GM21515 (cell line): Measurements from ENCODE around the gene ADORA1.

ENCODE experiments used
- ATAC-seq: cut with Tn5 transposase; IDR thresholded peaks from one replicate; pipeline ENCODE4 v1.9.1; 2021; ENCODE audit not compliant: unreplicated experiment

ADORA1 gene

DNA sequence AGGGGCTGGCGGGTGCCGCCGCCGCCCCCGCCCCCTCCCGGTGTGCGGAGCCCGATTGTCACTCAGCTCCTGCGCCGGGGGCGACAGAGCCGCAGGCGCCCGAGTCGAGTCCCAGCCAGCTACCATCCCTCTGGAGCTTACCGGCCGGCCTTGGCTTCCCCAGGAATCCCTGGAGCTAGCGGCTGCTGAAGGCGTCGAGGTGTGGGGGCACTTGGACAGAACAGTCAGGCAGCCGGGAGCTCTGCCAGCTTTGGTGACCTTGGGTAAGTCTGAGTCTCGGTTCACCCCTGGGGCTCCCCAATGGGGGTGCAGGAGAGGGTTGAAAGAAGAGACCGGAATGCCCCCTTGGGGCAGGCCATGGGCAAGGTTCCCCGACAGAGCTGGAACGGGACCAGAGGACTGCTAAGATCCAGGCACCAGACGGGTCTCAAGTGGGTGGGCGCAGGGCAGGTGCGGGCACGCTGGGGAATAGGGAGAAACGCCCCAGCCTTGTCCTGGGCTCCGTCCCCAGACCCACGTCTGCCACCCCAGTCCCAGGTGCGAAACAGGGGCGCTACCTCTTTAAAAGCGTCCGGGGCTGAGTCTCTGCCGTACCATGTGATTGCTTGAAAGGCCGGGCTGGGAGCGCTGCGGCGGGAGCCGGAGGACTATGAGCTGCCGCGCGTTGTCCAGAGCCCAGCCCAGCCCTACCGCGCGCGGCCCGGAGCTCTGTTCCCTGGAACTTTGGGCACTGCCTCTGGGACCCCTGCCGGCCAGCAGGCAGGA is at the start of gene ADORA1:
TSS of gene ADORA1 (plus strand) at position 61 of the 765 bp plus-strand sequence. CDS start 1,116 bp downstream, outside the sequence.
- ATAC-seq, result no peak

DNA sequence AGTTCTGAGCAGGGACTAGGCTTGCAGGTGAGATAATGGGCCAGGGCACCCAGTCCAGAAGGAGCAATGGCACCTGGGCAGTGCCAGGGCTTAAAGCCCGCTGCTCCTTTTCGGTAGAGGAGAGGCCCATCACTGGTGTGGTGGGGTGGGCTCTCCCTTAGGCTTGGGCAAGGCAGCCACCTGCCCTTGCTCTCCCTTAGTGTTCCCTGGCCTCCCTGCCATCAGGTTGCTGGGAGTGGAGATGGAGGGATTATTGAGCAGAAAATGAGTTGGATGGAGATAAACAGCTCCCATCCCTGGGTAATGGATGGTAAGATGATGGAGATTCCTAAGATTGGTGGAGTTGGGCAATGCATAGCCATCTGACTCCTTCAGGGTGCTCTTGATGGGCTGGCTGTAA is 49.6 kb upstream of the ADORA1 start:
- no peak for ATAC-seq

DNA sequence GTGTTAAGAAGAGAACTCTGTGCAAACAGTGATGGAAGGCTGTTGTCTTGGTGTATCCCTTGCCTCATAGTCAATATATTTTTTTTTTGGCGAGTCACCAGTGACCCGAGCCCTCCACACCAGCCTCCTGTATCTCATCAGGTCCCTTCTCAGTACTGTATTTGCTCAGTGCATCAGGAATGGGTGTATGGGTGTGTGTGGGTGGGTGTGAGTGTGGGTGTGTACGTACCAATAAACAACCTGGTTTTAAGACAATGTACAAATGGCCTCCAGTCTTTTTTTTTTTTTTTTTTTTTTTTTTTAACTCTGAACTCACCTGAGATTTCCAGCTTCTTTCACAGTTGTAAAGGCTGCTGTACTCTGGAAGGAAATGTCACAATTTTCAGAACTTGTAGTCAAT is 49.0 kb upstream of the ADORA1 start:
- ATAC-seq, result no peak

DNA sequence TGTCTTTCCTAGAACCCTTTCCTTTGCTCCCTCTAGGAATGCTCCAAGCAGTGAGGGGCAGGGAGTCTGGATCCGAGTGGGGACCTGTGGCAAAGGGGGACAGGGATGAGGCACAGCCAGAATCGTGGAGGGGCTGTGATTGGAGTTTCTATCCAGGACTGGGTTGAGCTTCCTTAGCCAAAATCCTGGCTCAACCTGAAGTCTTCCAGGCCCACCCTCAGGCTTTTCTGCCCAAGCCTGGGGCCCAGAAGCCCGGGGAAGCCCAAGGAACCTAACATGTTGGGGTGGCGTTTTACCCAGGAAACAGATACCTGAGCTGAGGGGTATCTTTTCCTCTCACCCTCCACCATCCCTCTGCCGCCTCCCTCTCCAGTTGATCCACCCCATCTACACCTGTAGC is 47.1 kb upstream of the ADORA1 start:
- no peak for ATAC-seq

DNA sequence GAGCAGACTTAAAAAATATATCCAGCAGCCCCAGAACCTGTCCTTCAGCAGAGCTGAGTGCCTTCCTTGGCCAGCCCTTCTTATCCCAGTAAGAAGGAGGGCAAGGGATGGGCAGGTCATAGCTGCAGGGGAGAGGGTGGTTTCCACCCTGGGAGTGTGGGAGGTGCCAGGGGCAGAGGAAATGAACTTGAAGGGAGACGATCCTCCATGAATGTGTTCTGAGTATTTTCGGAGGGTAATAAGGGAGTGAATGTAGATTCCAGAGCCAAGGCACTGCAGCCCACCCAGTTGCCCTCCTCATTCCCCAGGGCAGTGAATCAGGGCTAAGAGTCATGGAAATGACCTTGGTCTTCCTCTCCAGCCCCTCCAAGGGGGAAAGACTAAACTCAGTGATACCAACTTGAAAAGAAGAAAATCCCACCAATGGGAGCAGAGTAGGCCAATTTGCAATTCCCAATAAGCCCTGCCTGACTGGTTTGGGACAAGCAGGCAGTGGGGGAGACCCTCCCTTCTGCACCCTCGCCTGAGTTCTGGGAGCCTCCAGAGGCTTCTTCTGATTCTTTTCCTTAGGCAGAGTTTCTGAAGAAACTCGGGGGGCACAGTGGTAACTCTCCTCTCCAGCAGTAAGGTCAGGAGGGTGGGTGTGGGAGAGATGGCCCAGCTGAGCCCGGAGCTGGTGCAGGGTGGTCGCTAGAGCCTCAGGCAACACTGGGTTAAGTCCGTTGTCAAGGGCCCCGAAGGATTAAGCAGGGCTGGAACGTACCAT is 45.9 kb upstream of the ADORA1 start:
- ATAC-seq, result no peak

DNA sequence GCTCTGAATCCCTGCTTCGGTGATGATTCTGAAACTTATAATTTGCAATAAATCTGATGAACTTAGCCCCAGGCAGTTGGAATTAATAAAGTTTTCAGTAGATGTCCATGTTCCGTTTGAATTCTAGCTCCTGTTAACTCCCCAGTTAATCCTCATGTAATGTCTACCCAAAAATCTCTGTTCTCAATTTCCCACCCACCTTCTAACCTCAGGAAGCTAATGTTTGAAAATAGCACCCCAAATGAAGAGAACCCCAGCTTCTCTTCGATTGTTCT is 45.4 kb upstream of the ADORA1 start:
- no peak for ATAC-seq

DNA sequence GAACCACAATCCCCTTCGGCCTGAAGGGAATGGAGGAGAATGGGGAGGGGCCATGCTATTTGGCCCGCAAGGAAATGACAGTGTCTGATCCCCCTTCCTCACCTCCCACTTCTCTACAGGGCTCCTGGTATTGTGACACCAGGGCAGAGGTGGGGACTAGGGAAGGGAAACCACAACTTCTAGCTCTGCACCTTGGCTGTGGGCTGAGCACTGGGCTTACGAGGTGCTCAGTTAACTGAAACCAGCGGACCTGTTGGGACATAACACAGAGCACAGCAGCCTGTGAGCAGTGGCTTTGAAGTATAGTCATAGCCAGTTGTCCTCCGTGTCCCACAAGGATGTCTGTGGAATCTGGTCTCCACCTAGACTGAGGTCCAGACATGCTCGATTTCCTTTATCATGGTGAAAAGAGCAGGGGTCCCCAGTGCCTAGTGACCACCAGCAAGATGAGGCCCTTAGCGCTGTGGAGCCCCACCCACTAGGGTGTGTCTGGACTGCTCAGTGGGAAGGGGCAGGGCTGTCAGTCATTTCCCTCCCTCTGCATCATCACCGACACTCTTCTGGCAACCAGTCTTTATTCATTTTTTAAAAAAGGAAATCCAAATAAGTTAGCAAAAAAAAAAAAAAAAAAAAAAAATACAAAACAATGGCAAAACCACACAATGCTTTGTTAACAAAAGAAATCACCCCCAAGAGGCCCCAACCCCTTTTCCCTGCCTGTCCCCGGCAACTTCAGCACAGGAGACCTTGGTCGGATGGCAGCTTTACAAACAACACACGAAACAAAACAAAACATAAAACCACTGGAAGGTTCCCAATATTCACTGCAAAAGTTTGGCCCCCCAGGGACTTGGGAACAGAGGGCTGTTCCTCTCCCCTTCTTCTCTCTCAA is 44.7 kb upstream of the ADORA1 start:
- no peak for ATAC-seq

DNA sequence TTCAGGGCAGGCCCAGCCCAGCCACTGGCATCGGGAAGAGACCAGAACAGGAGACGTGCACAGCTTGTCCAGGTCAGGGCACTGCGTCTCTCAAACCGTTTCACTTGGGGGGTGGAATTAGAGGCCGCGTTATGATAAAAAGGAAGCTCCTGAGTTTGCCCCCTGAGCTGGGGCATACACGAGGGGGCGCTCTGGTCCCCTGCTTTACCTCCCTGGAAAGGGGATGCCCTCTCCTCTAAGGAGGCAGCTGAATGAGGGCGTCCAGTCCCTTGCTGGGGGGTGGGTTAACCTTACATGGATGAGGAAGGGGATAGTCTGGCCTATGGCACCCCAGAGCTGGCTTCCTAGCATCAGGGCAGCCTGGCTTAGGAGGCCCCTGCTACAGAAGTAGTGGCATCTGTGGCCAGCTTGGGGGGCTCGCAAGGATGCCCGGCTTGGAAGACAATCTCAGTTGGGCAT is 44.0 kb upstream of the ADORA1 start:
- ATAC-seq, result no peak

DNA sequence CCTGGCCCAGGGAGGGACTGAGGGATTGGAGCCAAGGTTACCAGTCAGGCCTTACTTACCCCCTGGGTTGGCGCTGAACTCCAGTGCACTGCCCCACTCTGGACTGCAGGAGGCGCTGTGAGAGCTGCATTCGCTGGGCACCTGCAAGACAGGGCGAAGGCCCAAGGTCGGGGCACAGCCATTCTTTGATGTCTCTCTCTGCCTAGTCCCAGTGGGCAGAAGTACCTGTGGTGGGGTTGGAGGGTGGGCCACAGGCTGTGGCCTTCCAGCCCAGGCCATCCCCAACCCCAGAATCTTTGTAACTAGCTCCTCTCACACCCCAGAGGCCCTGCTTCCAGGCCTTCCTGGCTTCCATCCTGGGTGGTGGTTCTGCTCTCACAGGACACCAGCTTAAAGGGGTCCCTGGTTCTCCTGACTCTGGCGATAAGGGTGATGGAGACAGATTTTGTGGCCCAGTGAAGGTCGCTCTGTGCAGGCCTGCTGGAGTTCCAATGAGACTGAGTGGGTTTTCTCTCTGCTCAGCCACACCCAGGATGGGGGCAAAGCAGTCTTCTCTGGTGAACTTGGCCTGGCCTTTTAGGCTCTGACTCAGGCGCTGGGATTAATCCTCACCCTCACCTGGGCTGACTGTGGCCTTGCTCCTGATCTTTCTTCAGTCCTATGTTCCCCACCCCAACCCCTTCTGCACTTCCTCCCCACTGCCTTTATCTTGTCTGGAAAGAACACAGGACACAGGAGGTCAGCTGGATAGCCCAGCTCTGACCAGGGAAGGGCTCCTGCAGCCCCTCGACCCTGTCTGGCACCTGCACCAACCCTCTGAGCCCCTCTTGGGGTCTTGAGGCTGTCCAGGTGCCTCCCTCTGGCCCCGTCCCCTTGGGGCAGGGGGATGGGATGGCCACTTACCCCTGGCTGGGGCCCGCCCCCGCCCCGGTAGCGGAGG is 42.7 kb upstream of the ADORA1 start:
- no peak for ATAC-seq

DNA sequence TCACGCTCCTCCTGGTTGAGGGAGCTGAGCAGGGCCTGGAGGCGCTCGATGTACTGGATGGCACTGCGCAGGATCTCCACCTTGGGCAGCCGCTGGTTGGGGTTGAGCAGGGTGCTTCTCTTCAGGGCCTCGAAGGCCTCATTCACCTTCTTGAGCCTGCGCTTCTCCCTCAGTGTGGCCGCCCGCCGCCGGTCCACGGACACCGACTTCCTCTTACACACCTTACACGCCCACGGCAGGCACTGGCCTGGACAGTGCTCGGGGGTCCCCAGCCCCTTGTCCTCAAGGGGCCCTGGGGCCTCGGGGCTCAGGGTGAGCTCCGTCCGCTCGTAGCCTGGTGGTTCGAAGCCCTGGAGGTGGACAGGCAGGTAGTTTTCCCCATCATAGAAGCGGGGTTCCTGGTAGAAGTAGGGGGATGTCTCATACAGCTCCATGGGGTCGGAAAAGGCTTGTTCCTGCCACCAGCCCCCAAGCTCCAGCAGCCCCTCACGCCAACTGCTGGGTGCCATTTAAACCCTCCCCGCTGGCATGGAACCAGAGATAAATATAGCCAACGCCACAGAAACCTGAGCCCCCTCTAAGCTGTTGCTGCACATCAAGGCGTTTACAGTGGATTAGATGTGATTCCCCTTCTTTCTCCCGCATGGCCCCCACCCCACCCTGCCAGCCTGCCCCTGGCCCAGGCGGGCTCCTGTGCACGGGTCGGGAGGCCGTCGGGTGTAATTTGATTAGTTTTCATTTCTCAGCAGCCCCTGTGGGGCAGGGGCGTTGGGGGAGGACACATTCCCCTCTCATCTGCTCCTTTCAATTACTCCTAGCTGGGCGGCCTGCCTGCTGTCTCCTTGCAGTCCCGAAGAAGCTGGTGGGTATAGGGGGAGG is 41.8 kb upstream of the ADORA1 start, which contains the start of gene MYOG:
TSS of gene MYOG (minus strand) at position 485 of the 879 bp plus-strand sequence. CDS start at position 434, 51 bp downstream.
- no peak for ATAC-seq

DNA sequence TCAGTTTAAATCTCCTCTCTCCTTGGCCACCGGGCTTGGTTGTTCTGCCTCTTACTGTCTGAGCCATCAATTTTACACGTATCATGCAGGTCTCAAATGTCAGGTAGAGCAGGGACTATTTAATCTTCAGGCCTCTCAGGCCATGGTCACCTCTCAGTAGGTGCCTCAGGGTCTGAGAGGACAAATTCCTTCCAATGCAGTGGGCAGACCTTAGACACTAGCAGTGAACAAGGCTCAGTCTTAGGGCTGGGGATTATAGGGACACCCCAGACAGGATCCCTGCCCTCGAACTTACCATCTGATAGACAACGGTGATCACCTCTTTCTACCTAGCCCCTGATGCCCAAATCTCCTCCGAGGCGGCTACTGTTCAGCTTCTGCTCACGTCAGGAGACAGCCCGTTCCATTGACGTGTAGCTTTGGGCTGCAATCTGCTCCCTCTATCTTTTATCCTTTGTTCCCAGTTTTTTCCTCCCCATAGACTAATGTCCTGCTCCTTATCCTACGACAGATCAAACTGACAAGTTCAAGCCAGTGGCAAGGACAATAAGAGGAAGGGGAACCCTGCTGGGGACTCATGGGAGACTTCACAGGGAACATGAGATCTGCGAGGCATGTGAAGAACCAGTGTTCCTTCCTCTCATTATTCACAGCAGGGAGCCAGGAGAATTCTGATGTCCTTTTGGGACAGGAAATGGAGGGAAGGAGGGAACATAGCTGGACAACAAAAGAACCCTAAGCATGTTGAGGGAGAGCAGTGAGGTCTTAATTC is 40.3 kb upstream of the ADORA1 start:
- ATAC-seq, result no peak

DNA sequence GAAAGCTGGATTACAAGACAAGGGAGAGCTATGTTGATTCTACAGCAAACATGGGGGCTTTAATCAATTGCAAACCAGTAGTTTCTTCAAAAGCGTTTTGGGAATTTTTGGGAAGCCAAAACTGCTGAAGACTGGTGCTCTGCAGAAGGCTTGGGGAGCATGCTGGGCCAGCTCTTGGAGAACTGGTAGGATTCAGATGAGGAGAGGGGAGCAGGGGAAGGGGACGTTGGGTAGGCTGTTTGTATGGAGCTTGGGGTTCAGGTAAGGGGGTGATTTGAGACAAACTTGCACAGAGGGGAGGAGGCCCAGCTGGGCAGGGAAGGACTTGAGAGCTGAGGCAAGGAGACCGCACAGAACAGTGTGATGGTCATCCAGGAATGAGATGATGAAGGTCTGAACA is 39.1 kb upstream of the ADORA1 start:
- no peak for ATAC-seq

DNA sequence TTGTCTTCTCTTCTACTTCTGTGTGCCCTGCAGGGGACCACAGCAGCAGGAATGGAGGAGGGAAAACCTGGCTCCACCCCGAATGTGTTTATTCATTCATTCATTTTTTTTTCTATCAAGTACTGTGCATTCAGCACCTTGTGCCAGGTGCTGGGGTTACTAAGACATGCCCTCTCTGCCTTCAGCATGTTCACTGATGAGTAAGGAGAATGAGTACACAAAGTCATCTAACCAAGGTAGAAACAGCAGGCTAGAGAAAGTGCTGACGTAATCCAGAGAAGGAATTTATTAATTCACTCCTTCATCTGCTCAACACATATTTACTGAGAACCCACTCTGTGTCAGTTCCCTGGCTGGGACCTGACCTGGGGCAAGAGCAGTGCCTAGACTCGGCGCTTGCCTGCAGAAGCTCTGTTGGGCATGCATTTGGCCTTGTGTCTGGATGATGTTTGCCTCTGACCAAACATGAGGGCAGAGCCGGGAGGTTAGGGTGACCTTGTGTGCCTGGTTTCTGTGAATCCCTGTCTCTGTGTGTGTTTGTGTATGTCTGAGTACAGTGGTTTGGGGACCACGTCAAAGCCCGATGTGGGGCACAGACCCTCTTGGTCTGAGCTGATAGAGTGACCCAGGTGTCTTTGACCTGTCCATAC is 38.4 kb upstream of the ADORA1 start:
- no peak for ATAC-seq

DNA sequence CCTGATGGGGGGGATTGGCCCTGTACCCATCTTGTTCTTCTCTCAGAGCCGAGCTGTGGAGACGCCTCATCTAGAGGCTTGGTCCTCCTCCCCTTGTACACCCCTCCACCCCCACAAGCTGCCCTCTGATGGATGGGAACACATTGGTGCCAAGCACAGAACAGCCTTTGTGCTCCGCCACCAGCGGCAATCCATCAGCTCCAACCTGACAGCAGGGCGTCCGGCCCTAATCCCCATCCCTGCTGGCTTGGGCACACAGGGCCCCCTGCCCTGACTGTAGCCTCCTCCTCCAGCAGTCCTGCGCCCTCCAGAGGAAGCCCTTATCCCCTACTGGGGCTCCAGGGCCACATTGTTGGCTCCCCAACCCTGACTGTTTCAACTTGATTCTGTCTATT is 37.9 kb upstream of the ADORA1 start:
- ATAC-seq, result no peak

DNA sequence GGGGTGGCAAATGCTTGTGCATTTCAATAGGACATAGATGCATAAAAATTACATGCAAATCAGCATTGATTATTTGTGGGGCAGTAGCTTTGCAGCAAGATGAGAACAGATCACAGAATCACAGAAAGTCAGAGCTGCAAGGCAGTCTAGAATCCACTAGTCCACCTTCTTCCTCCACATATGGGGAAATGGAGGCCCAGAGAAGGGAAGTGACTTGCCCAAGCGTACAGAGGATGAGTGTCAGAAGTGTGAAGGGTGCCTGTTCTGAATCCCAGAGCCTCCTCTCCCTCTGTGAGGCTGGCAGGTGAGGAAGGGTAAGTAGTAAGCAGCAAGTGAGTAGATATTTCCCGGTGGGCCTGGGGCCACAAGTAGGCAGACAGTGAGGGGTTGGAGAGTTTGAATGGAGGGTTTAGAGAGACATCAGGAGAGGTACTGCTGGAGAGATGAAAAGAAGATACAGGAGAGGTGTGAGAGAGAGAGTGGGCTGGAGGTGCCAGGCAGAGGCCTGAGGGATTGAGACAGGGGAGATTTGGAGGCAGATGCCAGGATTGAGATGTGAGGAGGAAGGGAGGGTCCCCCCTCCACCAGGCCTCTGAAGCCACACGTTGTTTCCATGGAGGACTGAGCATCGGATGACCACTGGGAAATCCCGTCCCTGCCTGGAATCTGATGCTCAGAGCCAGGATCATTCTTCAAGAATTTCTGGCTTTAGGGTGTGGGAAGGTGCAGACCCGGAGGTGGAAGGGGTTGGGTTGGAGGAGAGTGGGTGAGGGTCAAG is 36.9 kb upstream of the ADORA1 start:
- no peak for ATAC-seq

DNA sequence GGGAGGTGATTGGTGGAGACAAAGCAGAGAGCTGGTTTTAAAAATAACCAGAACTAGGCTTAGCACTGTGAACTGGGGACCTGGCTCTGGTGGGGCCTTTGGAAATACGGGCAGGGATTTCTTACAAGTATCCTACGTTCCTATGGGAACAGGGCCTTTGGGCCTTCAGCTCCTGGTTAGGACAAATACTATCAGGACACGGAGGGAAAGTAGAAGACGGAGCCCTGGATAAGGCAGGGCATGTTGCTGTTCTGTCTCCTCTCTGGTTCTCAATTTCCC is 36.4 kb upstream of the ADORA1 start:
- ATAC-seq, result no peak

DNA sequence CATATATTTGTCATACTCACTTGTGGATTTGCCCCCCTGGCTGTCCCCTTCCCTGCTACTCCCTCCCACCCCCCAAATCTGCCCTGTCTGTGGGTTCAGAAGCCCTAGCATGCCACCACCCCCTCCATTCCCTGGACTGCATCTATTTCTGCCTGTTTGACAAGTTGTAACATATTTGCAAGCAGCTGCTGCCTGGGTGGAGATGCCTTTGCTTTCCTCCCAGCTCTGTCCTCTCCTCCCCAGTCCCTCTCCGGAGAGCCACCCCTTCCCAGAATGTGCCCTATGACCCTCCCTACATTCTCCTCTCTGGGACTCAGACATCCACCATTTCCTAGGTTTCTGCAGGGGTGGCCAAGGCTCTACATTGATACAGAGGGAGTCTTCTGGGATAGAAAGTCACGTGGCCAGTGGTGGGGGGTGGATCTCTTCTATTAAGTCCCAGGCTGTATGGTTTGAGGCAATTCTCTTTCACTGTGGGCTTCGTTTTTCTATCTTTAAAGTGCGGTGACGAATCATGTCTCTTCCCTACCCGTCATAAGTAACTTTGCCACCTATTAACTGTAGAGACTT is 35.7 kb upstream of the ADORA1 start:
- ATAC-seq, result no peak
